HCT116 (cell line): Measurements from ENCODE around the gene CDC42EP3. TPM values are rescaled to one million over a fixed set of nuclear protein-coding genes. Genes with fewer than 3 reads are reported as not detected.
A peak's percentile ranks its signal among the peaks of the same experiment; 100 is the strongest.

Experiments used
- ATAC-seq: fragments of 200-7000 bp; cut with Tn5 transposase; 2 replicates; pipeline ENCODE4 v1.9.1; 2020; ENCODE audit warnings: mild to moderate bottlenecking, moderate library complexity
- BruUV-seq: library from RNA; stranded (reverse); fragments of 400-500 nt; replicated peaks from 2 replicates; lab custom pipeline; 2021; lab: Mats Ljungman, UMichigan
- CTCF ChIA-PET: fragments of 300-600 bp; sonication (Branson Sonifier 250); formaldehyde crosslinking; loops from one replicate; lab custom pipeline; 2021; ENCODE audit warnings: antibody characterized with exemption; lab: Charles Lee
- POLR2A ChIA-PET: fragments of 300-600, 350-600 bp; sonication (Branson Sonifier 250); formaldehyde crosslinking; loops from one replicate; lab custom pipeline; 2021; ENCODE audit warnings: antibody characterized with exemption; lab: Charles Lee
- RAD21 ChIA-PET, 2 experiments: fragments of 300-600 bp; sonication (Branson Sonifier 250); formaldehyde crosslinking; loops; one replicate each; lab custom pipeline; 2023; ENCODE audit warnings: low total read pairs in 2 of 2; ENCODE audit not compliant: uncharacterized antibody in 2 of 2, unreplicated experiment in 2 of 2, low non-redundant PET in 1 of 2; lab: Charles Lee
- DNase-seq: peaks from one replicate; pipeline ENCODE4 v3.0.0-alpha.2; 2010; ENCODE audit warnings: low read depth, low spot score
- H2AFZ ChIP-seq: fragments of 200-600 bp; shearing (Covaris generic), sonication (generic); 2 replicates; pipeline ENCODE4 v1.6.1; 2017; ENCODE audit warnings: low read depth, mixed run types, mixed read lengths, antibody characterized with exemption, low read length; ENCODE audit not compliant: poor library complexity, severe bottlenecking
- H3K27ac ChIP-seq: 2 replicates; pipeline ENCODE4 v1.5.1; 2012; ENCODE audit warnings: low read depth, low read length
- H3K27me3 ChIP-seq: fragments of 200-600 bp; sonication (generic); 2 replicates; pipeline ENCODE4 v1.6.1; 2016; ENCODE audit warnings: mixed run types, low read length, mixed read lengths; ENCODE audit not compliant: insufficient read depth
- H3K36me3 ChIP-seq, 2 experiments: fragments of 200-500 bp in 1 of 2; fragments of 200-600 bp in 1 of 2; sonication (Bioruptor generic) in 1 of 2; sonication (generic) in 1 of 2; 2 replicates each; pipeline versions ENCODE4 v1.5.1 to v1.6.1; 2014 to 2016; ENCODE audit warnings: low read length in 2 of 2, inconsistent platforms in 1 of 2, mixed read lengths in 1 of 2, mixed run types in 1 of 2; ENCODE audit not compliant: insufficient read depth in 2 of 2, control insufficient read depth in 1 of 2
- H3K4me1 ChIP-seq, 2 experiments: fragments of 200-600 bp in 1 of 2; sonication (generic) in 1 of 2; 2 replicates each; pipeline versions ENCODE4 v1.5.1 to v1.6.1; 2012 to 2017; ENCODE audit warnings: low read length in 2 of 2, inconsistent platforms in 1 of 2, mild to moderate bottlenecking in 1 of 2, mixed read lengths in 1 of 2, mixed run types in 1 of 2, moderate library complexity in 1 of 2; ENCODE audit not compliant: insufficient read depth in 2 of 2, control insufficient read depth in 1 of 2
- H3K4me2 ChIP-seq: fragments of 200-600 bp; sonication (generic); 2 replicates; pipeline ENCODE4 v1.6.1; 2017; ENCODE audit warnings: mixed run types, low read length, mixed read lengths
- H3K4me3 ChIP-seq, 2 experiments: fragments of 200-600 bp in 1 of 2; sonication (generic) in 1 of 2; replicated peaks in 1 of 2; 2 replicates each; pipeline ENCODE4 v1.5.1; 2011 to 2016; ENCODE audit warnings: low read length in 2 of 2, control low read depth in 1 of 2, low read depth in 1 of 2, mild to moderate bottlenecking in 1 of 2, mixed read lengths in 1 of 2, mixed run types in 1 of 2
- H3K79me2 ChIP-seq: fragments of 200-600 bp; sonication (generic); 2 replicates; pipeline ENCODE4 v1.6.1; 2017; ENCODE audit warnings: mild to moderate bottlenecking, mixed run types, low read length, moderate library complexity, mixed read lengths; ENCODE audit not compliant: insufficient read depth
- H3K9ac ChIP-seq: fragments of 200-600 bp; sonication (generic); 2 replicates; pipeline ENCODE4 v1.6.1; 2016; ENCODE audit warnings: low read length, mixed read lengths
- H3K9me2 ChIP-seq: fragments of 200-600 bp; sonication (generic), shearing (Covaris generic); 2 replicates; pipeline ENCODE4 v1.6.1; 2017; ENCODE audit warnings: mixed run types, mild to moderate bottlenecking, moderate library complexity; ENCODE audit not compliant: insufficient read depth
- H3K9me3 ChIP-seq, 2 experiments: fragments of 200-500 bp in 1 of 2; fragments of 200-600 bp in 1 of 2; sonication (Bioruptor generic) in 1 of 2; sonication (generic) in 1 of 2; 2 replicates each; pipeline ENCODE4 v1.6.1; 2014 to 2017; ENCODE audit warnings: low read length in 2 of 2, mixed read lengths in 2 of 2, inconsistent platforms in 1 of 2, low read depth in 1 of 2, mild to moderate bottlenecking in 1 of 2, mixed run types in 1 of 2, moderate library complexity in 1 of 2; ENCODE audit not compliant: control insufficient read depth in 1 of 2, insufficient read depth in 1 of 2
- H4K20me1 ChIP-seq: fragments of 200-600 bp; sonication (generic), shearing (Covaris generic); 2 replicates; pipeline ENCODE4 v1.6.1; 2017; ENCODE audit warnings: mixed run types, mild to moderate bottlenecking, moderate library complexity; ENCODE audit not compliant: insufficient read depth
- CBX3 ChIP-seq: IDR thresholded peaks from 2 replicates; pipeline ENCODE4 v1.6.1; 2012; ENCODE audit warnings: low read depth
- CEBPB ChIP-seq: IDR thresholded peaks from 2 replicates; pipeline ENCODE4 v1.6.1; 2012; ENCODE audit warnings: low read depth
- EGR1 ChIP-seq: IDR thresholded peaks from 2 replicates; pipeline ENCODE4 v1.6.1; 2012; ENCODE audit warnings: low read depth
- EZH2phosphoT487 ChIP-seq: fragments of 200-600 bp; IDR thresholded peaks from 2 replicates; pipeline ENCODE4 v1.6.1; 2018; ENCODE audit warnings: antibody characterized with exemption, borderline replicate concordance
- FOSL1 ChIP-seq: IDR thresholded peaks from 2 replicates; pipeline ENCODE4 v1.6.1; 2012; ENCODE audit warnings: low read depth
- JUND ChIP-seq: IDR thresholded peaks from 2 replicates; pipeline ENCODE4 v1.6.1; 2012
- POLR2A ChIP-seq: IDR thresholded peaks from 2 replicates; pipeline ENCODE4 v1.7.0; 2011; ENCODE audit warnings: borderline replicate concordance; ENCODE audit not compliant: insufficient read depth, insufficient read length; ENCODE audit errors: extremely low read depth
- RAD21 ChIP-seq: IDR thresholded peaks from 2 replicates; pipeline ENCODE4 v1.6.1; 2012; ENCODE audit warnings: low read depth, mild to moderate bottlenecking
- REST ChIP-seq: IDR thresholded peaks from 2 replicates; pipeline ENCODE4 v1.6.1; 2012; ENCODE audit warnings: low read depth
- SP1 ChIP-seq: IDR thresholded peaks from 2 replicates; pipeline ENCODE4 v1.6.1; 2012; ENCODE audit warnings: low read depth
- SRF ChIP-seq: IDR thresholded peaks from 2 replicates; pipeline ENCODE4 v1.6.1; 2012; ENCODE audit warnings: low read depth
- TCF7L2 ChIP-seq: IDR thresholded peaks from 2 replicates; pipeline ENCODE4 v1.7.0; 2011; ENCODE audit warnings: borderline replicate concordance, inconsistent platforms; ENCODE audit not compliant: insufficient read depth, insufficient read length; ENCODE audit errors: extremely low read depth
- YY1 ChIP-seq: IDR thresholded peaks from 2 replicates; pipeline ENCODE4 v1.6.1; 2011; ENCODE audit warnings: low read length, low read depth, moderate library complexity, mild to moderate bottlenecking; ENCODE audit not compliant: insufficient replicate concordance; ENCODE audit errors: extremely low read depth
- ZFX ChIP-seq: fragments of 450-650 bp; IDR thresholded peaks from 2 replicates; pipeline ENCODE4 v1.6.1; 2017
- intact Hi-C: fragments of 100-400 bp; cut with micrococcal nuclease; formaldehyde crosslinking; loops from 2 replicates; pipeline ENCODE4 v1.10.0; 2022
- total RNA-seq: library from RNA; stranded (reverse); gene quantifications from one replicate; pipeline ENCODE4 v1.2.1, GENCODE V29; 2021; ENCODE audit not compliant: unreplicated experiment
- TF ChIP-seq, protein P1 (sequence below): IDR thresholded peaks from 2 replicates; pipeline ENCODE4 v1.6.1; 2012
- TF ChIP-seq, protein P2 (sequence below), 3 experiments: fragments of 200-600 bp in 1 of 3; sonication (generic) in 1 of 3; IDR thresholded peaks in 2 of 3; conservative IDR thresholded peaks in 1 of 3; 2 replicates each; pipeline ENCODE4 v1.5.1; 2012 to 2017; ENCODE audit warnings: low read depth in 2 of 3, low read length in 2 of 3, antibody characterized with exemption in 1 of 3, borderline replicate concordance in 1 of 3, control low read depth in 1 of 3, mild to moderate bottlenecking in 1 of 3, mixed read lengths in 1 of 3, mixed run types in 1 of 3, moderate library complexity in 1 of 3; ENCODE audit not compliant: insufficient read depth in 1 of 3

Gene CDC42EP3
- total RNA-seq, 1 experiment from 2014 or later, result 38.2 TPM

- TF ChIP-seq TCF7L2 (peak; percentile 42), REST (no peak), SP1 (peak; percentile 78), CEBPB (peak; percentile 72), RAD21 (no peak), EGR1 (no peak), POLR2A (no peak)
- TF ChIP-seq, protein P1, sequence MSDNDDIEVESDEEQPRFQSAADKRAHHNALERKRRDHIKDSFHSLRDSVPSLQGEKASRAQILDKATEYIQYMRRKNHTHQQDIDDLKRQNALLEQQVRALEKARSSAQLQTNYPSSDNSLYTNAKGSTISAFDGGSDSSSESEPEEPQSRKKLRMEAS, result 0 out of 2 replicates have a peak, but pooled peaks have one; percentile 41
Measured at GRCh38 chr2:37676274-37676673, 4.8 kb upstream of the CDC42EP3 start (continued).

DNA sequence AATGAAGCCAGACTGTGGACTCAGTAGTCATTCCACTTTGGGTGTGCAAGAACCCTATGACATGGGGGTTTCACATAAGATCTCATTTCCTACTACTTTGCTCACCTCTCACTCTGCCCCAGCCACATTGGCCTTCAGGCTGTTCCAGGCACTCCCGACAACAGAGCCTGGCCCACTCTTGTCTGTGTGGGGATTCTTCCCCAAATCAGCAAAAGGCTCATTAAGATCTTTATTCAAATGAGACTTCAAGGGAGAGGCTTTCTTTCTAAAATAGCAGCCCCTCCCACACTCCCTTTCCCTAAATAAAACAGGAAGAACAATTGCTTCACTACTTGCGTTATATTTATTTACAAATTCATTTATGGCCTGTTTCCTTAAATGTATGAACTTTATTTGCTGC lies 3.5 kb upstream of the CDC42EP3 start:
- Histone ChIP-seq H3K9me2 (no peaks in the 10 kb centered on the region), H3K9me3 (no peaks in the 10 kb centered on the region), H4K20me1 (no peaks in the 10 kb centered on the region), H3K27ac (no peak overlapping the region), H3K9ac (no peak overlapping the region), H3K4me3 (no peak overlapping the region), H3K4me2 (no peak overlapping the region), H3K27me3 (no peaks in the 10 kb centered on the region), H3K79me2 (peaks cover 13% of the 10 kb centered on the region), H2AFZ (no peak overlapping the region), H3K4me1 (peaks cover 17 to 30% of the 10 kb centered on the region in 2 experiments; a peak in 3 of 4 replicates), H3K36me3 (no peaks in the 10 kb centered on the region)
- POLR2A ChIA-PET, result no interaction called here
- CTCF ChIA-PET, result no interaction called here
- RAD21 ChIA-PET, result no interaction called here
- DNase-seq (no peak), ATAC-seq (no peak)
- intact Hi-C loops, result loop anchor here (5.0 kb wide), 3 partner anchors 132 to 157 kb away; no protein-coding TSS in a partner anchor
- no TSS peak for BruUV-seq
- TF ChIP-seq SRF (no peak), POLR2A (no peak), YY1 (no peak), CBX3 (no peak), ZFX (no peak), FOSL1 (no peak), CEBPB (no peak), REST (no peak), EZH2phosphoT487 (no peak), JUND (no peak), TCF7L2 (no peak)
- TF ChIP-seq, protein P1, result no peak
- TF ChIP-seq, protein P2, sequence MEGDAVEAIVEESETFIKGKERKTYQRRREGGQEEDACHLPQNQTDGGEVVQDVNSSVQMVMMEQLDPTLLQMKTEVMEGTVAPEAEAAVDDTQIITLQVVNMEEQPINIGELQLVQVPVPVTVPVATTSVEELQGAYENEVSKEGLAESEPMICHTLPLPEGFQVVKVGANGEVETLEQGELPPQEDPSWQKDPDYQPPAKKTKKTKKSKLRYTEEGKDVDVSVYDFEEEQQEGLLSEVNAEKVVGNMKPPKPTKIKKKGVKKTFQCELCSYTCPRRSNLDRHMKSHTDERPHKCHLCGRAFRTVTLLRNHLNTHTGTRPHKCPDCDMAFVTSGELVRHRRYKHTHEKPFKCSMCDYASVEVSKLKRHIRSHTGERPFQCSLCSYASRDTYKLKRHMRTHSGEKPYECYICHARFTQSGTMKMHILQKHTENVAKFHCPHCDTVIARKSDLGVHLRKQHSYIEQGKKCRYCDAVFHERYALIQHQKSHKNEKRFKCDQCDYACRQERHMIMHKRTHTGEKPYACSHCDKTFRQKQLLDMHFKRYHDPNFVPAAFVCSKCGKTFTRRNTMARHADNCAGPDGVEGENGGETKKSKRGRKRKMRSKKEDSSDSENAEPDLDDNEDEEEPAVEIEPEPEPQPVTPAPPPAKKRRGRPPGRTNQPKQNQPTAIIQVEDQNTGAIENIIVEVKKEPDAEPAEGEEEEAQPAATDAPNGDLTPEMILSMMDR (IDR thresholded peaks at IDR 0.05 in 2 of 3, conservative IDR thresholded peaks at IDR 0.05 in 1 of 3; ENCODE audit: borderline replicate concordance in 1 of 3, insufficient read depth in 1 of 3, low read depth in 2 of 3, low read length in 2 of 3), result no peak
